GM19035 (cell line): ENCODE measurements around the gene LAMTOR5.
"Not testable (repeated sequence)": the region's sequence is repeated elsewhere in the genome, so short reads cannot be mapped to it uniquely, and the experiment has no call there.

ENCODE experiments used
- ATAC-seq: cut with Tn5 transposase; IDR thresholded peaks from one replicate; pipeline ENCODE4 v1.9.1; 2021; ENCODE audit not compliant: unreplicated experiment

LAMTOR5 gene

GRCh38 chr1:110407260-110408210, at the start of gene LAMTOR5:
Gene LAMTOR5 (minus strand): TSS chr1:110407694. CDS start chr1:110407620, 74 bp downstream.
- peak; percentile 89 for ATAC-seq

GRCh38 chr1:110457206-110457605, 49.7 kb upstream of the LAMTOR5 start:
- ATAC-seq, result no peak

GRCh38 chr1:110455151-110455550, 47.7 kb upstream of the LAMTOR5 start:
- ATAC-seq, result no peak

- ATAC-seq, result no peak
These were observed 46.8 kb upstream of the LAMTOR5 start for GRCh38 chr1:110454328-110454727.

- ATAC-seq, result no peak
These were observed 46.3 kb upstream of the LAMTOR5 start for GRCh38 chr1:110453829-110454228.

GRCh38 chr1:110452330-110452729, 44.8 kb upstream of the LAMTOR5 start:
- no peak for ATAC-seq

- ATAC-seq, result no peak
These were observed 43.4 kb upstream of the LAMTOR5 start, which contains the start of gene PROK1 for GRCh38 chr1:110450929-110451328. Gene PROK1 (plus strand): TSS chr1:110451149. CDS start chr1:110451217, 68 bp downstream.

- ATAC-seq, result no peak
These were observed 42.5 kb upstream of the LAMTOR5 start for GRCh38 chr1:110449661-110450651.

GRCh38 chr1:110444561-110444960, 37.1 kb upstream of the LAMTOR5 start:
- no peak for ATAC-seq

GRCh38 chr1:110443451-110443850, 36.0 kb upstream of the LAMTOR5 start:
- ATAC-seq, result no peak

GRCh38 chr1:110441888-110442287, 34.4 kb upstream of the LAMTOR5 start:
- no peak for ATAC-seq

- no peak for ATAC-seq
These were observed 33.4 kb upstream of the LAMTOR5 start for GRCh38 chr1:110440877-110441276.

GRCh38 chr1:110439873-110440272, 32.4 kb upstream of the LAMTOR5 start:
- ATAC-seq, result not testable (repeated sequence)

- ATAC-seq, result no peak
These were observed 31.4 kb upstream of the LAMTOR5 start for GRCh38 chr1:110438893-110439292.

- ATAC-seq, result not testable (repeated sequence)
These were observed 30.3 kb upstream of the LAMTOR5 start for GRCh38 chr1:110437645-110438299.

GRCh38 chr1:110436635-110437034, 29.1 kb upstream of the LAMTOR5 start:
- ATAC-seq, result no peak

- ATAC-seq, result no peak
These were observed 27.5 kb upstream of the LAMTOR5 start for GRCh38 chr1:110434946-110435345.

GRCh38 chr1:110433803-110434202, 26.3 kb upstream of the LAMTOR5 start:
- no peak for ATAC-seq

- ATAC-seq, result no peak
These were observed 25.7 kb upstream of the LAMTOR5 start for GRCh38 chr1:110433213-110433612.

GRCh38 chr1:110430901-110431300, 23.4 kb upstream of the LAMTOR5 start:
- ATAC-seq, result no peak

- no peak for ATAC-seq
These were observed 22.9 kb upstream of the LAMTOR5 start for GRCh38 chr1:110430366-110430765.
